Astrocyte (in vitro differentiated cells and primary cell): ENCODE results near the gene EAF2. TPM values are rescaled to one million over a fixed set of nuclear protein-coding genes. Genes with fewer than 3 reads are reported as not detected.

Experiments
- DNase-seq: peaks from one replicate; pipeline ENCODE4 v3.0.0-alpha.2; 2010; ENCODE audit warnings: low read depth
- FAIRE-seq: peaks from 2 replicates; lab custom pipeline; 2011; peaks lifted over from hg19 to GRCh38; lab: Jason Lieb, UNC
- H2AFZ ChIP-seq: 2 replicates; pipeline ENCODE4 v1.6.0; 2012; ENCODE audit warnings: low read depth, low read length, inconsistent platforms
- H3K27ac ChIP-seq: 2 replicates; pipeline ENCODE4 v1.5.1; 2011; ENCODE audit warnings: low read depth, low read length, inconsistent platforms
- H3K27me3 ChIP-seq: 2 replicates; pipeline ENCODE4 v1.6.0; 2011; ENCODE audit warnings: low read length, inconsistent platforms; ENCODE audit not compliant: insufficient read depth
- H3K36me3 ChIP-seq: 2 replicates; pipeline ENCODE4 v1.5.1; 2011; ENCODE audit warnings: low read length, inconsistent platforms; ENCODE audit not compliant: insufficient read depth
- H3K4me1 ChIP-seq: 2 replicates; pipeline ENCODE4 v1.5.1; 2011; ENCODE audit warnings: low read length, inconsistent platforms; ENCODE audit not compliant: insufficient read depth
- H3K4me2 ChIP-seq: 2 replicates; pipeline ENCODE4 v1.6.0; 2012; ENCODE audit warnings: low read length, inconsistent platforms
- H3K4me3 ChIP-seq: 2 replicates; pipeline ENCODE4 v1.5.1; 2011; ENCODE audit warnings: low read depth, mild to moderate bottlenecking, low read length, inconsistent platforms; ENCODE audit not compliant: insufficient read depth
- H3K79me2 ChIP-seq: 2 replicates; pipeline ENCODE4 v1.6.0; 2012; ENCODE audit warnings: mild to moderate bottlenecking, low read length, inconsistent platforms; ENCODE audit not compliant: insufficient read depth
- H3K9ac ChIP-seq: 2 replicates; pipeline ENCODE4 v1.6.0; 2012; ENCODE audit warnings: mild to moderate bottlenecking, low read length, inconsistent platforms
- H3K9me3 ChIP-seq: 2 replicates; pipeline ENCODE4 v1.5.1; 2012; ENCODE audit warnings: low read depth, mild to moderate bottlenecking, low read length, inconsistent platforms; ENCODE audit not compliant: insufficient read depth
- H4K20me1 ChIP-seq: 2 replicates; pipeline ENCODE4 v1.6.0; 2012; ENCODE audit warnings: low read length, inconsistent platforms; ENCODE audit not compliant: insufficient read depth
- H3K27ac Mint-ChIP-seq: one replicate; pipeline ENCODE4 v1.8.0; 2021; ENCODE audit warnings: mild to moderate bottlenecking, mixed read lengths; ENCODE audit not compliant: unreplicated experiment
- H3K27me3 Mint-ChIP-seq: one replicate; pipeline ENCODE4 v1.8.0; 2021; ENCODE audit warnings: low read depth, mixed read lengths; ENCODE audit not compliant: unreplicated experiment
- H3K36me3 Mint-ChIP-seq: one replicate; pipeline ENCODE4 v1.8.0; 2021; ENCODE audit warnings: low read depth, mixed read lengths; ENCODE audit not compliant: unreplicated experiment
- H3K4me1 Mint-ChIP-seq: one replicate; pipeline ENCODE4 v1.8.0; 2021; ENCODE audit warnings: low read depth, mixed read lengths; ENCODE audit not compliant: unreplicated experiment
- H3K4me3 Mint-ChIP-seq: one replicate; pipeline ENCODE4 v1.8.0; 2021; ENCODE audit warnings: mild to moderate bottlenecking, moderate library complexity, mixed read lengths; ENCODE audit not compliant: unreplicated experiment
- H3K9me3 Mint-ChIP-seq: one replicate; pipeline ENCODE4 v1.8.0; 2021; ENCODE audit warnings: mild to moderate bottlenecking, mixed read lengths; ENCODE audit not compliant: unreplicated experiment
- EZH2 ChIP-seq: IDR thresholded peaks from 2 replicates; pipeline ENCODE4 v1.6.1; 2012; ENCODE audit warnings: mild to moderate bottlenecking, low read length, inconsistent platforms; ENCODE audit not compliant: insufficient read depth
- total RNA-seq: library from RNA; stranded (reverse); gene quantifications from 2 replicates; pipeline ENCODE4 v1.2.1, GENCODE V29; 2021
- TF ChIP-seq, protein P1 (sequence below): IDR thresholded peaks from 2 replicates; pipeline ENCODE4 v1.5.1; 2011; ENCODE audit warnings: low read depth, mild to moderate bottlenecking, inconsistent platforms, low read length, moderate library complexity; ENCODE audit not compliant: insufficient read depth

Gene EAF2
- total RNA-seq, 1 donor from 2014 or later = 1.8 TPM

- Histone ChIP-seq H3K36me3 (peaks cover 5% of the 10 kb centered on the region), H3K27ac (no peak overlapping the region), H3K9me3 (no peaks in the 10 kb centered on the region), H3K4me1 (no peaks in the 10 kb centered on the region), H4K20me1 (no peaks in the 10 kb centered on the region), H3K27me3 (no peaks in the 10 kb centered on the region), H2AFZ (no peak overlapping the region), H3K79me2 (no peaks in the 10 kb centered on the region), H3K4me3 (no peak overlapping the region), H3K4me2 (no peak overlapping the region), H3K9ac (no peak overlapping the region)
- Mint-ChIP-seq H3K9me3 (no peaks in the 10 kb centered on the region), H3K27ac (no peak overlapping the region), H3K4me3 (no peak overlapping the region), H3K4me1 (no peaks in the 10 kb centered on the region), H3K36me3 (peaks cover 4% of the 10 kb centered on the region), H3K27me3 (no peaks in the 10 kb centered on the region)
- TF ChIP-seq, protein P1, sequence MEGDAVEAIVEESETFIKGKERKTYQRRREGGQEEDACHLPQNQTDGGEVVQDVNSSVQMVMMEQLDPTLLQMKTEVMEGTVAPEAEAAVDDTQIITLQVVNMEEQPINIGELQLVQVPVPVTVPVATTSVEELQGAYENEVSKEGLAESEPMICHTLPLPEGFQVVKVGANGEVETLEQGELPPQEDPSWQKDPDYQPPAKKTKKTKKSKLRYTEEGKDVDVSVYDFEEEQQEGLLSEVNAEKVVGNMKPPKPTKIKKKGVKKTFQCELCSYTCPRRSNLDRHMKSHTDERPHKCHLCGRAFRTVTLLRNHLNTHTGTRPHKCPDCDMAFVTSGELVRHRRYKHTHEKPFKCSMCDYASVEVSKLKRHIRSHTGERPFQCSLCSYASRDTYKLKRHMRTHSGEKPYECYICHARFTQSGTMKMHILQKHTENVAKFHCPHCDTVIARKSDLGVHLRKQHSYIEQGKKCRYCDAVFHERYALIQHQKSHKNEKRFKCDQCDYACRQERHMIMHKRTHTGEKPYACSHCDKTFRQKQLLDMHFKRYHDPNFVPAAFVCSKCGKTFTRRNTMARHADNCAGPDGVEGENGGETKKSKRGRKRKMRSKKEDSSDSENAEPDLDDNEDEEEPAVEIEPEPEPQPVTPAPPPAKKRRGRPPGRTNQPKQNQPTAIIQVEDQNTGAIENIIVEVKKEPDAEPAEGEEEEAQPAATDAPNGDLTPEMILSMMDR = no peak
- TF ChIP-seq EZH2 = no peak
- DNase-seq (no peak), FAIRE-seq (no peak)
Measured at GRCh38 chr3:121803771-121804320, 31.2 kb upstream of the EAF2 start.

DNA sequence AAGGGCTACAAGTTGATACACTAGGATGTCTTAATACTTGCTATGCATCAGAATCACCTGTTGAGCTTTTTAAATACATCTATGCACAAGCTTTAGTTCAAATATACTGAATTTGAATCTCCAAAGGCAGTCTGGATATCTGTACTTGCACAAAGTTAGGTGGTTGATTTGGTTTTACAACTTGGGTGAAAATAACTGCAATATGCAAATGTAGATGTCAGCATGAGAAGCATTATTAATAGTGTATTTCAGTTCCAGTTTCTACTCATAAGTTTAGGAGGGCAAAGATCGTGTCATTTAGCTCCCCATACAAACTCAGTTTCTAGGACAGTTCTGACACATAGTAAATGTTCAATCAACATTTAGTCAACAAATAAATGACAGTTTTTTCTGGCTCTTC lies 25.8 kb upstream of the EAF2 start:
- Histone ChIP-seq H3K79me2 (no peaks in the 10 kb centered on the region), H2AFZ (no peak overlapping the region), H3K27me3 (no peaks in the 10 kb centered on the region), H3K4me2 (no peak overlapping the region), H3K9ac (no peak overlapping the region), H3K9me3 (no peaks in the 10 kb centered on the region), H3K27ac (no peak overlapping the region), H3K4me3 (no peak overlapping the region), H3K36me3 (peaks cover 2% of the 10 kb centered on the region), H4K20me1 (peaks cover 3% of the 10 kb centered on the region), H3K4me1 (no peaks in the 10 kb centered on the region)
- Mint-ChIP-seq H3K27me3 (no peaks in the 10 kb centered on the region), H3K9me3 (no peaks in the 10 kb centered on the region), H3K4me1 (no peaks in the 10 kb centered on the region), H3K4me3 (no peak overlapping the region), H3K27ac (no peak overlapping the region), H3K36me3 (peaks cover 5% of the 10 kb centered on the region)
- DNase-seq = no peak
- TF ChIP-seq EZH2 = no peak
- TF ChIP-seq, protein P1 = no peak
- no peak for FAIRE-seq

DNA sequence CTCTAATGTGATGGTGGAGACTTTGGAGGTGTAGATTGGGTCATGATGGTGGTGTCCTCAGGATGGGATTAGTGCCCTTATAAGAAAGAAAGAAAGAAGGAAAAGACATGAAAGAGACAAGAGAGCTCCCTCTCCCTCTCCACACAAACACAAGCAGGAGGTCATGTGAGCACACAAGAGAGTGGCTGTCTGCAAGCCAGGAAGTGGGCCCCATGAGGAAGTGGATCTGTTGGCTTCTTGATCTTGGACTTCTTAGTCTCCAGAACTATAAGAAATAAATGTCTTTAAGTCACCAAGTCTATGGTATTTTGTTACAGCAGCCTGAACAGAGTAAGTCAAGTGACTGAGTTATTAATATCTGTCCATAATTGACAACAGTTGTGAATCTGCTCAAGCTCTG lies 17.3 kb upstream of the EAF2 start:
- H3K4me3 Mint-ChIP-seq = no peak overlapping the region
- Histone ChIP-seq H3K27ac (no peak overlapping the region), H3K4me2 (no peak overlapping the region), H3K36me3 (peaks cover 10% of the 10 kb centered on the region), H3K4me1 (no peaks in the 10 kb centered on the region), H2AFZ (no peak overlapping the region), H4K20me1 (no peaks in the 10 kb centered on the region), H3K9me3 (no peaks in the 10 kb centered on the region), H3K9ac (no peak overlapping the region), H3K4me3 (no peak overlapping the region), H3K27me3 (no peaks in the 10 kb centered on the region), H3K79me2 (peaks cover 19% of the 10 kb centered on the region)
- TF ChIP-seq, protein P1 = no peak
- no peak for TF ChIP-seq EZH2
- H3K9me3 Mint-ChIP-seq = peaks cover 4% of the 10 kb centered on the region
- H3K27me3 Mint-ChIP-seq = no peaks in the 10 kb centered on the region
- no peaks in the 10 kb centered on the region for H3K4me1 Mint-ChIP-seq
- H3K36me3 Mint-ChIP-seq = peaks cover 30% of the 10 kb centered on the region
- no peak overlapping the region for H3K27ac Mint-ChIP-seq
- no peak for DNase-seq
- FAIRE-seq = no peak
